NCI-H446 treated with DMSO at 0.1 percent for 48 hours (cell line): ENCODE results near the gene PRKAR2A.
"Not testable (repeated sequence)": the region's sequence is repeated elsewhere in the genome, so short reads cannot be mapped to it uniquely, and the experiment has no call there.

Experiments
- DNase-seq: peaks from one replicate; lab custom pipeline; 2025; lab: John Stamatoyannopoulos, UW

PRKAR2A gene

GRCh38 chr3:48776854-48777253, 70.8 kb downstream of the PRKAR2A start:
- DNase-seq, result no peak

GRCh38 chr3:48770192-48770502, 77.5 kb downstream of the PRKAR2A start:
- DNase-seq, result no peak

GRCh38 chr3:48765376-48765775, 82.3 kb downstream of the PRKAR2A start:
- DNase-seq, result no peak

GRCh38 chr3:48762816-48763215, 84.9 kb downstream of the PRKAR2A start:
- no peak for DNase-seq

- DNase-seq, result not testable (repeated sequence)
These were observed 87.6 kb downstream of the PRKAR2A start for GRCh38 chr3:48759991-48760540.

GRCh38 chr3:48759531-48759930, 88.1 kb downstream of the PRKAR2A start:
- DNase-seq, result not testable (repeated sequence)

- DNase-seq, result no peak
These were observed 88.6 kb downstream of the PRKAR2A start for GRCh38 chr3:48759071-48759470.

- DNase-seq, result no peak
These were observed 91.0 kb downstream of the PRKAR2A start for GRCh38 chr3:48756640-48757039.

GRCh38 chr3:48750856-48751255, 96.8 kb downstream of the PRKAR2A start:
- DNase-seq, result no peak

GRCh38 chr3:48748754-48749153, 98.9 kb downstream of the PRKAR2A start:
- no peak for DNase-seq

- DNase-seq, result no peak
These were observed 100.0 kb downstream of the PRKAR2A start for GRCh38 chr3:48747706-48748105.

GRCh38 chr3:48747015-48747615, 100.6 kb downstream of the PRKAR2A start:
- DNase-seq, result no peak

GRCh38 chr3:48743773-48744172, 103.9 kb downstream of the PRKAR2A start:
- DNase-seq, result no peak

- not testable (repeated sequence) for DNase-seq
These were observed 106.4 kb downstream of the PRKAR2A start for GRCh38 chr3:48741226-48741625.

- DNase-seq, result peak; percentile 75
These were observed 107.5 kb downstream of the PRKAR2A start for GRCh38 chr3:48739955-48740823.

- DNase-seq, result no peak
These were observed 108.1 kb downstream of the PRKAR2A start for GRCh38 chr3:48739617-48739954.

GRCh38 chr3:48738926-48739616, 108.6 kb downstream of the PRKAR2A start:
- no peak for DNase-seq

- DNase-seq, result no peak
These were observed 109.5 kb downstream of the PRKAR2A start for GRCh38 chr3:48738144-48738536.

- DNase-seq, result not testable (repeated sequence)
These were observed 112.5 kb downstream of the PRKAR2A start for GRCh38 chr3:48735075-48735767.

- DNase-seq, result not testable (repeated sequence)
These were observed 113.1 kb downstream of the PRKAR2A start for GRCh38 chr3:48734541-48734940.

GRCh38 chr3:48733752-48734518, 113.7 kb downstream of the PRKAR2A start:
- not testable (repeated sequence) for DNase-seq
